ENCODE measurements around the gene GPR37. TPM values are rescaled to one million over a fixed set of nuclear protein-coding genes. Genes with fewer than 3 reads are reported as not detected.

GPR37 gene
- total RNA-seq, 1 experiment from 2014 or later = 1.6 TPM

GRCh38 chr7:124780608-124781007 is 15.0 kb upstream of the GPR37 start:
- Mint-ChIP-seq H3K36me3 (ENCODE audit: insufficient read depth in 1 of 3, low read depth in 3 of 3) (peaks cover 0 to 4% (median 4%) of the 10 kb centered on the region in 3 experiments; a peak in 1 of 7 replicates), H3K4me1 (peaks cover 6 to 17% of the 10 kb centered on the region in 2 experiments), H3K27ac (no peak overlapping the region), H3K9me3 (no peaks in the 10 kb centered on the region), H3K4me3 (no peak overlapping the region), H3K27me3 (ENCODE audit: low read depth) (no peaks in the 10 kb centered on the region)
- Histone ChIP-seq H2AK5ac (ENCODE audit: insufficient read length, low read length) (no peak overlapping the region), H3K18ac (ENCODE audit: insufficient read length, low read depth, low read length) (no peak overlapping the region), H3K23me2 (ENCODE audit: insufficient read length, low read depth, low read length, poor library complexity, severe bottlenecking) (no peaks in the 10 kb centered on the region), H3K79me1 (ENCODE audit: insufficient read depth, low read depth, low read length, poor library complexity, severe bottlenecking) (no peaks in the 10 kb centered on the region), H2BK15ac (ENCODE audit: low read depth, low read length) (no peak overlapping the region), H3K56ac (ENCODE audit: insufficient read length, low read depth, low read length) (no peak overlapping the region), H3K9ac (ENCODE audit: extremely low read depth, insufficient read length, low read length) (no peak overlapping the region), H3T11ph (ENCODE audit: low read length) (no peak overlapping the region), H3K23ac (ENCODE audit: insufficient read length, low read depth, low read length) (no peak overlapping the region), H2AFZ (ENCODE audit: low read length) (no peak overlapping the region), H3K9me3 (ENCODE audit: control insufficient read depth, low read depth, low read length) (no peaks in the 10 kb centered on the region), H2BK120ac (ENCODE audit: low read depth, low read length, poor library complexity, severe bottlenecking) (no peak overlapping the region), H3K27ac (ENCODE audit: insufficient read length, low read depth, low read length) (no peak overlapping the region), H3K4me1 (ENCODE audit: insufficient read depth, low read length) (peaks cover 3% of the 10 kb centered on the region; the same call in 1 of the 2 replicates), H3K79me2 (ENCODE audit: insufficient read depth, low read length) (no peaks in the 10 kb centered on the region), H4K5ac (ENCODE audit: insufficient read length, low read depth, low read length) (no peak overlapping the region), H4K8ac (replicated peaks; ENCODE audit: insufficient read length, low read depth, low read length) (no peak overlapping the region), H4K91ac (ENCODE audit: insufficient read length, low read depth, low read length) (no peak overlapping the region), H3K27me3 (ENCODE audit: insufficient read depth, low read length) (no peaks in the 10 kb centered on the region), H4K20me1 (ENCODE audit: control insufficient read depth, insufficient read depth, insufficient read length) (no peaks in the 10 kb centered on the region), H2BK20ac (ENCODE audit: low read depth, low read length, poor library complexity, severe bottlenecking) (no peak overlapping the region), H2BK12ac (ENCODE audit: insufficient read length, low read depth, low read length) (no peak overlapping the region), H3K4me2 (ENCODE audit: insufficient read depth, insufficient read length, low read length) (no peak overlapping the region), H3K14ac (ENCODE audit: insufficient read depth, low read length) (no peak overlapping the region), H2BK5ac (ENCODE audit: insufficient read length, low read length) (no peak overlapping the region), H3K4ac (ENCODE audit: low read depth, low read length) (no peak overlapping the region)
- DNase-seq = no peak
- no peak for TF ChIP-seq CTCF (conservative IDR thresholded peaks at IDR 0.05)
- no CpG with 5 or more reads among the region's 1 CpG for WGBS (ENCODE audit: extremely low coverage, insufficient read length, low lambda C conversion rate)

Measured in H9 (cell line).